HG03521 (cell line): ENCODE data around the gene ACP7.

Source experiments
- ATAC-seq: cut with Tn5 transposase; IDR thresholded peaks from one replicate; pipeline ENCODE4 v1.9.1; 2021; ENCODE audit warnings: mild to moderate bottlenecking, moderate library complexity; ENCODE audit not compliant: unreplicated experiment

ACP7 gene

GRCh38 chr19:39146686-39147450, 62.7 kb downstream of the ACP7 start:
- ATAC-seq: no peak

- ATAC-seq: no peak
Measured at GRCh38 chr19:39147480-39147879, 63.3 kb downstream of the ACP7 start.

GRCh38 chr19:39148939-39149529, 64.9 kb downstream of the ACP7 start:
- ATAC-seq: no peak

GRCh38 chr19:39150235-39150634, 66.1 kb downstream of the ACP7 start:
- no peak for ATAC-seq

- no peak for ATAC-seq
Measured at GRCh38 chr19:39150807-39151600, 66.8 kb downstream of the ACP7 start.

GRCh38 chr19:39152066-39152465, 67.9 kb downstream of the ACP7 start:
- no peak for ATAC-seq

- ATAC-seq: no peak
Measured at GRCh38 chr19:39154100-39154628, 70.0 kb downstream of the ACP7 start.

GRCh38 chr19:39154629-39155100, 70.5 kb downstream of the ACP7 start:
- no peak for ATAC-seq

- ATAC-seq: no peak
Measured at GRCh38 chr19:39155114-39155700, 71.0 kb downstream of the ACP7 start.

GRCh38 chr19:39155741-39156140, 71.6 kb downstream of the ACP7 start:
- no peak for ATAC-seq

GRCh38 chr19:39156326-39157230, 72.4 kb downstream of the ACP7 start:
- ATAC-seq: no peak

- ATAC-seq: no peak
Measured at GRCh38 chr19:39157275-39157996, 73.3 kb downstream of the ACP7 start.

- ATAC-seq: no peak
Measured at GRCh38 chr19:39157997-39158389, 73.8 kb downstream of the ACP7 start.

GRCh38 chr19:39158646-39159260, 74.6 kb downstream of the ACP7 start:
- no peak for ATAC-seq

GRCh38 chr19:39160523-39160861, 76.3 kb downstream of the ACP7 start:
- no peak for ATAC-seq
